ENCODE data around the gene CPPED1.
"Not testable (repeated sequence)": the region's sequence is repeated elsewhere in the genome, so short reads cannot be mapped to it uniquely, and the experiment has no call there.

The CPPED1 gene

DNA sequence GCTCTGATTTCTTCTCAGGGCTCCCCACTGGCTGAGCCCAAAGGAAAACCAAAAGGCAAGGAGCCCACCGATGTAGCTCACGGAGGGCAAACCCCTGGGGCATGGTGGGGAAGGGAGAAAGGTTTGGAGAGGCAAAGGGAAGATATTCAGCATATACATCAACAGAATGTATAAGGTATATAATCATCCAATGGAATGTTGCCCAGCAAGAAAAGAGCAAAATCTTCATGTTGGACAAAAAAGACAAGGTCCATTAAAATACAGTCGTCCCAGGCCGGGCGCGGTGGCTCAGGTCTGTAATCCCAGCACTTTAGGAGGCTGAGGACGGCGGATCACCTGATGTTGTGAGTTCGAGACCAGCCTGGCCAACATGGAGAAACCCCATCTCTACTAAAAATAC, 1.6 kb downstream of the CPPED1 start:
- no peak for DNase-seq (ENCODE audit: low read depth)

DNA sequence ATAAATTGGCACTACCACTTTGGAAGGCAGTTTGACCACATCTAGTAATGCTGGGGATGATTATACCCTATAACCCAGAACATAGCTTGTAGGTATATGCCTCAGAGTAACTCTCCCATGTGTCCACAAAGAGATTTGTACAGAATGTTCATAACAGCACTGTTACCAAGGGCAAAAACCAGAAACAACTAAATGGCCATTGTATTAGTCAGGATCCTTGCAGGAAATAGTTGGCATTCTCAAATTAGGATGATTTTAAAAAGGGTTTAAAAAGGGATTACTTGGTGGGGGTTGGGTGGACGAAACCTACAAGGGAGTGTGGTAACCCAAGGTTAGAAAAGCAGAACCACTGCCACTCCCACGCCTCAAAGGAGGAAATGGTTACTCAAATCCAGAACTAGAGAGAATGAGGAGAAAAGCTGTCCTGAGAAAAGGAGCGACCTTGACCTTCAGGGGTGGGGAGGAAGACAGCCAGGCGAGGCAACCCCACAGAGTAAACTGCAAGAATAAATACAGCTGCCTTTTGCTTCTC, 2.1 kb downstream of the CPPED1 start:
- DNase-seq (ENCODE audit: low read depth), result peak; percentile 99

DNA sequence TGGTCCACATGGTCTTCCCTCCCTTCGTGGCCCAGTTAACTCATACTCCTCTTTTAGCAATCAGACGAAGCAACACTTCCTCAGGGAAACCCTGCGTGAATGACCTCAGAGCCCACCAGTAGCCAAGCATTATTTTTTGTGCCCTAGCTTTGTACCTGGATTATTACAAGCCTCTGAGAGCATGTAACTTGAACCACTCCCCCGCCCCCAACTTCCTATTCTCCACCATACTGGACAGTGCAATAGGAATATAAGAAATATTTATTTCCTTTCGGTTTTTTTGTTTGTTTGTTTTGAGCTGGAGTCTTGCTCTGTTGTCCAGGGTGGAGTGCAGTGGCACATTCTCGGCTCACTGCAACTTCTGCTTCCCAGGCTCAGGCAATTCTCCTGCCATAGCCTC, 2.9 kb downstream of the CPPED1 start:
- DNase-seq (ENCODE audit: low read depth), result no peak

DNA sequence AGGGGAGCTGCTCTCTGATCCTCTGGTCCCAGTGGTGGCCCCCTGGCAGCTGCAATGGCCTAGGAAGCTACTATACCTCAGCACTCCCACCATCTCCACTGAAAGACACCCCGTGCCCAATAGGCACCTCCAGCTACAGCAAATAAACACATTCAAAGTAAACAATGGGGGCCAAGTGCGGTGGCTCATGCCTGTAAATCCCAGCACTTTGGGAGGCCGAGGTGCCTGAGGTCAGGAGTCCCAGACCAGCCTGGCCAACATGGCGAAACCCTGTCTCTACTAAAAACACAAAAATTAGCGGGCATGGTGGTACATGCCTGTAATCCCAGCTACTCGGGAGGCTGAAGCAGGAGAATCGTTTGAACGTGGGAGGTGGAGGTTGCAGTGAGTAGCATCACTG, 3.7 kb downstream of the CPPED1 start:
- not testable (repeated sequence) for DNase-seq (ENCODE audit: low read depth)

DNA sequence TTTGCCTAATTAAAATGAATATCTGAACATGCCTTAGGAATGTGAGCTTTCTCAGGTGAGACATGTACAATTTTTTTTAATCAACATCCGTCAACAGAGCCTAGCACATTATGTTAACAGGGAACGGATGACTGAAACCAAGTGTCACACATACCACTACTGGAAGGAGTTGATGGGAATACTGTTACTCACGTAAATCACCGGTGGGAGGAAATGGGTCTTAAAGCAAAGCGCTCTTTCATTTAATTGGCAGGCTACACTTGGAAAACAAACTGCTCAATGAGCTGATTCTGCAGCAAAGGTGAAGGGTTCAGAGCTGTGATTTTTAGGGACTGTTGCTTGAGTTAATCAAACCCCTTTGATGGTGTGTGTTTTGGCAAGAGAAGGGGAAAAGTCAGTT, 4.8 kb downstream of the CPPED1 start:
- peak; percentile 45 for DNase-seq (ENCODE audit: low read depth)

DNA sequence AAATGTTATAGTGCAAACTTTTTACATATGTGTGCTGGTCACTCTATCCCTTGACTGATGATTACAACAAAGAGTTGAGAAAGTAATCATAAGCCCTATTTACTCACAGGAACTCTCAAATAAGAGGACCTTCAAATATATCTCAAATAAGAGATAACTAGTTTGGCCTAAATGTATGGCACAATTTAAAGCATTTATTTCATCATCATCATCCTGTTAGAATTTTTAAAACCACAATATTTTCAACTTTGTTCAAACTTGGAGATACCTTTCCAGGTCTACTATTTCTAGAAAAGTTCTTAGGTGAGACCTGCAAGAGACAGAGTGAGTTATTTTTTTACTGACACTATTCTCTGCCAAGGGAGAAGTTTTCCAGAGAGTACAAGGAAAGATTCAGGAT, 5.5 kb downstream of the CPPED1 start:
- DNase-seq (ENCODE audit: low read depth), result no peak

DNA sequence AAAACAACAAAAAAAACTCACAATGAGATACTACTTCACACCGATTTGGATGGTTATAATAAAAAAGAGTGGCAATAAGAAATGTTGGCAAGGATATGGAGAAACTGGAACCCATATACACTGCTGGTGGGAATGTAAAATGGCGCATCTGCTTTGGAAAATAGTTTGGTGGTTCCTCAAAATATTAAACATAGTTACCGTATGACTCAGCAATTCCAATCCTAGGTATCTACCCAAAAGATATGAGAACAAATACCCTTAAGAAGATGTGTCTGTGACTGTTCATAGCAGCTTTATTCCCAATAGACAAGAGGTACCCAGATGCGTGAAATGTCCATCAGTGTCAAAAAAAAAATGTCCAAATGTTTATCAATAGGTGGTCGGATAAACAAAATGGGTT, 7.2 kb downstream of the CPPED1 start:
- no peak for DNase-seq (ENCODE audit: low read depth)

DNA sequence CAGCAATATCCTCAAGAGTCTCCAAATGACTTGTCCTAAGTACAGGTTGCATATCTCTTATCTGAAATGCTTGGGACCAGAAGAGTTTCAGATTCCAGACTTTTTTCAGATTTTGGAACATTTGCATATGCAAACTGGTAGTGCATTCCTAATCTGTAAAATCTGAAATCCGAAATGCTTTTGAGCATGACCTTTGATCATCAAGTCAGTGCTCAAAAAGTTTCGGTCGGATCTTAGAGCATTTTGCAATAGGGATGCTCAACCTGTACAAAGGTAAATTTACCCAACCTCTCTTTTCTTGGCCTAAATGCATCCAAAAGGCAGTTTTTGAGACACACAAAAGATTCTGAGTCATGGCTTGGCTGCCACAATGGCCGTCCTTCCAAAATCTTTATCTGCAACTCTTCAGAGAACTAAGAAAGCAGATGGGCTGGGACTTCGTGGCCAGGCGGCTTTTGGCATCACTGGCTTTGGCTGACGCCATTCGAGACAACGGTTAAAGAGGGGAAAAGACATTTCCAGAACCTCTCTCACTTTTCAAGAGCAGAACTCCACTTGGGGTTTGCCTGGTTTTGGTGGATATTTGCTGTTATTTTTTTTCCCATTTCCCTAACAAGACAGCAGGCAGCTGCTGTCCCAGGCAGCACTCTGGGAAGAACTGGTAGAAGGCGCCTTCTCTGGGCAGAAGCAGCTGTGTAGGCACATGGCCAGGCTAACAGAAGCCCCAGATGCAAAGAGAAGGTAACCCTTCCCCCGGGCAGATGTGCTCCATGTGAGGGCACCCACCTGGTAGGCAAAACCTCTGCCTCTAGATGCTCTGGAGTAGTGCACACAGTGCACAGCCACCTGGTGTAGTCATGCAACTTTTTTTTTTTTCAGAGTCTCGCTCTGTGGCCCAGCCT, 8.9 kb downstream of the CPPED1 start:
- no peak for DNase-seq (ENCODE audit: low read depth)

DNA sequence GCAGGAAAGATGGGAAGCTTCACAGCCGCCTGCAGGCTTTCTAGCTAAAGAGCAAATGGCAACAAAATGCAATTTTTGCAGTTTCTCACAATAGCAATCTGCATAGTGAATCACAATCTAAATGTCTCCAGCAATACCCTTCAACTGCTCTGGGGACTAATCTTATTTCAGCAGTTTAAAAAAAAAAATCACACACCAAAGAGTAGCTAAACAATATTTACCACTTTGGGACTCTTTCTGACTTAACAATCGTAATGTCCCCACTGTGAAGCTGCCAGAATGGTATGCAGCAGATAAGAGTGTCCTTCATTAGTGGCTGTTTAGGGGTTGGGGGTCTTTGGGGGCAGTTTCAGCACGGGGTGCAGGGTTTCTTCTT, 9.8 kb downstream of the CPPED1 start:
- DNase-seq (ENCODE audit: low read depth), result no peak

DNA sequence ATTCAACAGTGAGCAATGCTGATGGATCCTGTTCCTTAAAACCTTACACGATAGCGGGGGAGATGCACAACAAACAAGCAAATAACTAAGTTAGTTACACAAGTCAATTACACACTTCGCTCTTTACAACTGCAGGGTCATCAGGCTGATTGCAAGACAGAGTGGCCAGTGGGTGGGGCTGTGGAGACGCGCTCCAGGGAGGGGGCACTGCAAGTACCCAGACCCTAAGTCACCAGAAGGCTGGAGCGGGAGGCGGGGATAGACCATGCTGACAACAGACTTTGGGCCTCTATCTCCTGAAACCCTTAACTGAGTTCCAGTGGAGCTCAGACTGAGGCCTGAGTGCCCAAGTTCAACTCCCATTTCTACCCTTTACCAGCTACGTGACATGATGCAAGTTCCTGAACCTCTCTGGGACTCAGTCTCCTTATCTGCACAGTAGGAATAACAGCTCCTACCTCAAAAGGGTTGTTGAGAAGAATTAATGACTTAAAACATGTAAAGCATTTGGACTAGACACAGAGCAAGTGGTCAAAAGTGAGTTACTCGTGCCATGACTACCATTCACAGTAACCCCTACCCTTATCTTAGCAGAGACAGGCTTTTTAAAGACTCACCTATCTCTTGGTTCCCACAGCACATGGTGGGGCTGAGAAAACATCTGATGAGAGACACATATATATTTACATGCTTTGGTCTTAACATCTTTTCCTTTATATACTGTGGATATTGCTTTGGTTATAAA, 10.4 kb downstream of the CPPED1 start:
- no peak for DNase-seq (ENCODE audit: low read depth)

DNA sequence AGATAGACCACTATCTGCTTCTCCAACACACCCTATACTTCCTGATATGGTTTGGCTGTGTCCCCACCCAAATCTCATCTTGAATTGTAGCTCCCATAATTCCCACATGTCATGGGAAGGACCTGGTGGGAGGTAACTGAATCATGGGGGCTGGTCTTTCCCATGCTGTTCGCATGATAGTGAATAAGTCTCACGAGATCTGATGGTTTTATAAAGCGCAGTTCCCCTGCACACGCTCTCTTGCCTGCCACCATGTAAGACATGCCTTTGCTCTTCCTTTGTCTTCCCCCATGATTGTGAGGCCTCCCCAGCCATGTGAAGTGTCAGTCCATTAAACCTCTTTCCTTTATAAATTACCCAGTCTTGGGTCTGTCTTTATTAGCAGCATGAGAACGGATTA, 11.2 kb downstream of the CPPED1 start:
- DNase-seq (ENCODE audit: low read depth), result not testable (repeated sequence)

DNA sequence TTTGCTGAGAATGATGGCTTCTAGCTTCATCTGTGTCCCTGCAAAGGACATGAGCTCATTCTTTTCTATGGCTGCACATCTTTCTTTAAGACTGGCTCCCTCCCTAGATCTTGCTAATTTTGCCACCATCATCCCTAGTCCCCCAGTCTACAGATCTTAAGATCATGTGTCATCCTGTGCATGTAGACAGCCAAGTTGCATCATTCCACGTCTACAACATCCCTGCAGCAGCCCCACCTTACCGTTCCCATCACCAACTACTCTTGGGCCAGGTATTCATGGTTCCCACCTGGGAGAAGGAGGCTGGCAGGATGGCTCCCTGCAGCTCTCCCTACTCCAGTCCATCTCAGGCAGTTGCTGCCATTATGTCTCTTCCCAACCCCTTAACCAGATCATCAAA, 12.3 kb downstream of the CPPED1 start:
- DNase-seq (ENCODE audit: low read depth), result no peak

DNA sequence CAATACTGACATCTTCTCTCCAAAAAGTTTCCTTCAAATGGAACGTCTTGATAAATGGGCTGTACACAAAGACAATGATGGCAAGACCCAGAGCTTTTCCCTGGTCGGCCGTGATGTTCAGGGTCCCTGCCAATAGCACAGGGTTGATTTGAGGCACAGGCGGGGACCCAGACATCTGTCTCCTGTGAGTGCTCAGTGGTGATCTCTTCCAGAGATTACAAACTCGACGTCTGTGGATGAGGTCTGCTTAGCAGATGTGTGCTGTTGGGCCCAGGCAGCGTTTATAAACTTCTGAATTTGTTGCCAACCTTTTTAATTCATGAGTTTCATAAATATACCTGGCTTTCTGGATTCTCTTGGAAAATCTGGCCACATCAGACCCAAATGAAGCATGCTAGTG, 14.9 kb downstream of the CPPED1 start:
- no peak for DNase-seq (ENCODE audit: low read depth)

DNA sequence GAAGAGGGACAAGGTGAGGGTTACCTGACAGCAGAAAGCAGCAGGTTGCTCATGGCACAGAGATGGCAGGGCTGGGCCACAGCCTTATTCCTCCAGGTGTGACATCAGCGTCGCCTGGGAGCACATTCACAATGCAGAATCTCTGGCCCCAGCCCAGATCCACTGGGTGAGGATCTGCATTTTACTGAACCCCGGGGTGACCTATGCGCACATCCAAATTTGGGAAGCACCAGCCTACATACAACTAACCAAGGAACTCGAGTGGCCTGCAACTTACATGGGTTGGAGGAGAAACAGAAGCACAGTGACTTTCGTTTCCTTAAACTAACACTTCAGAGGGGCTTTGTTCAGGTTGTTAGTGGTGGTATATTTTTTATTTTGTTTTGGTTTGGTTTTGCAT, 17.6 kb downstream of the CPPED1 start:
- no peak for DNase-seq (ENCODE audit: low read depth)

DNA sequence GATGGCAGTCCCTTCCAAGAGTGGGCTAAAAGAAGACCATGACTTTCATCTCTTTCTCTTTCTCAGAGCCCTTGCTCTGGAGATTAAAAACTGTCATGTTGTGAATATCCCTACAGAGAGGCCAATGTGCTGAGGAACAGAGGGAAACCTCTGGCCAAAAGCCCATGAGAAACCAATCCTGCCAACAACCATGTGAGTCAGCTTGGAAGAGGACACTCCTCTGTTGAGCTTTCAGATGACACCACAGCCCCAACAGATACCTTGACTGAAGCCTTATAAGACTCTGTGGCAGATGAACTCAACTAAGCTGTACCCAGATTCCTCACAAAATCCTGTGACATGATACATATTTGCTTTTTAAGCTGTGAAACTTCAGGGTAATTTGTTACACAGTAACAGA, 19.6 kb downstream of the CPPED1 start:
- peak; percentile 76 for DNase-seq (ENCODE audit: low read depth)

DNA sequence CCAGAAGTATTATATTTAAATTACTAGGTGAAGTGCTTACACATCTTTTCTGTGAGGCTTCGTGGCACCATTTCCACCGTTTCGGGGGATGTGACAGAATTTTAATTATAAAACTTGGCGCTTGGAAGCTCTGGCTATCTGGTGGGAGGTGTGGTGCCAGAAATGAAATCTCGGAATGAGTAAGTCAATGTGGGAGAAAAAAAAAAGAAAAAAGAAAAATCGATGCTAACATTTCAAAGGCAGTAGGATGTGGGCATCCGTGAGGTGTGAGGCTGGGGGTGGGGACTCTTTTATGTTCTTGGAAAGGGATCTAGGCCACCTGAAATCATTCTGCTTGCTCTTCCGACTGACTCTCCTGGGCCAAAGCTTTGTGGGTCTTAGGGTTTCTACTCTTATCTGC, 21.9 kb downstream of the CPPED1 start:
- no peak for DNase-seq (ENCODE audit: low read depth)

DNA sequence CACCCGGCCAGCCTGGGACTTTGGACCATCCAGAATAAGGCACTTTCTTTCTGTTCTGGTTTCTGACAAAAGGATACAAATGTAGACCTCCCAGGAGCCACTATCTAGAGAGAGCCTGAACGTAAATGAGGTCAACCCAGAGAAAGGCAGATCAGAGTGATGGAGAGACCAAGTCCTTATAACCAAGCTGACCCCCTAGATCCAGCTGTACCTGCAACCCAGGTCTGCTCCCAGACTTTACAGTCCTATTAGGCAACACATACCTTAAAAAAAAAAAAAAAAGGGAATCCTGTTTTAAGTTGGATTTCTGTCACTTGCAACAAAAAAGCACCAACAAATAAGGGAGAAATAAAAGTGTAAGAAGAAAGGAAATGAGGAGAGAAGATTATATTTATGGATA, 23.2 kb downstream of the CPPED1 start:
- DNase-seq (ENCODE audit: low read depth), result no peak

DNA sequence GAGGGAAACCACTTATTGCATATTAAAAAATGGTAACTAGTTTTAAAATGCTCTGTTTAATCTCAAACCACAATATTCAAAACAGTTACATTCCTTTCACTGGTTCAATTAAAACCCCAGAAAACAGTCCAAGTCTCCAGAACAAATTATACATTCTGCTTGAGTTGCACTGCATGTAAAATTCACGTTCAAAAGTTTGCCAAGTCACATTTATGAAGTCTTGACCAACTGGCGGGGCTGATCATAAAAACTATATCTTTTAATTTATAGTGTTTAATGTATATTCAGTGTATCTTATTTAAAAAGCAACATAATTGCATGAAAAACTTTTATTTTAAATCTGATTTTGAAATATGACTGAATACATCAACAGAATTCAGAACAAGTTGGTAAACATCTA, 25.0 kb downstream of the CPPED1 start:
- no peak for DNase-seq (ENCODE audit: low read depth)

DNA sequence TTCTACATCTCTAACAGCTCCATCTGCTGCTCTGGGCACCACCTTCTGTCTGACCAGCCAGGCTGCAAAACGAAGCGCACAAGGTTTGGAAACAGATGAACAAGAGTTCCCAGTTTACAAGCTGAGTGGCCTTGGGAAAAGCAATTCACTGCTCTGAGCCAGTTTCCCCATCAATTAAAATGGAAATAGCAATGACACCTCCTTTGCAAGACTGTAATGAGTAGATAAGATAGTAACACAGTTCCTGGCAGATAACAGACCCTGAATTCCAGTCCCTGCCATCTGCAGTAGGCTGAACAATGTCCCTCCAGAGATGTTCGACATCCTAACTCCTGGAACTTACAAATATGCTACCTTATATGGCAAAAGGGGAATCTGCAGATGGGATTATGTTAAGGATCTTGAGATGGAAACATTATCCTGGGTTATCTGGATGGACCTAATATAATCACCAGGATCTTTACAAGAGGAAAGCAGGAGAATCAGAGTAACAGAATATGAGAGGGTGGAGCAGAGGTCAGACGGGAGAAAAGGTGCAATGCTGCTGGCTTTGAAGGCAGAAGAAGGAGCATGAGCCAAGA, 27.9 kb downstream of the CPPED1 start:
- DNase-seq (ENCODE audit: low read depth), result no peak

DNA sequence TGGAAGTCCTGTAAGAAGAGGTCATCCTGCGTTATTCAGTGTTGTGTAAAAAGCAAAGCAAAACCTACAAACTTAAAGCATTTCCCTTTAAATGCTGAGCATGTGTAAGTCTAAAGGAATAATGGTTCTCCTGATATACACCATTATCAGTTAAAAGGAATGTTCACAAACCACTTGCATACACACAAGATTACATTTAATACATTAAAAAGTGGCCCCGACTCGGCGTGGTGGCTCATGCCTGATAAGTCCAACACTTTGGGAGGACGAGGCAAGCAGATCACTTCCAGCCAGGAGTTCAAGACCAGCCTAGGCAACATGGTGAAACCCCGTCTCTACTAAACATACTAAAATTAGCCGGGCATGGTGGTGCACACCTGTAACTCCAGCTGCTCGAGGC, 30.5 kb downstream of the CPPED1 start:
- peak; percentile 72 for DNase-seq (ENCODE audit: low read depth)

DNA sequence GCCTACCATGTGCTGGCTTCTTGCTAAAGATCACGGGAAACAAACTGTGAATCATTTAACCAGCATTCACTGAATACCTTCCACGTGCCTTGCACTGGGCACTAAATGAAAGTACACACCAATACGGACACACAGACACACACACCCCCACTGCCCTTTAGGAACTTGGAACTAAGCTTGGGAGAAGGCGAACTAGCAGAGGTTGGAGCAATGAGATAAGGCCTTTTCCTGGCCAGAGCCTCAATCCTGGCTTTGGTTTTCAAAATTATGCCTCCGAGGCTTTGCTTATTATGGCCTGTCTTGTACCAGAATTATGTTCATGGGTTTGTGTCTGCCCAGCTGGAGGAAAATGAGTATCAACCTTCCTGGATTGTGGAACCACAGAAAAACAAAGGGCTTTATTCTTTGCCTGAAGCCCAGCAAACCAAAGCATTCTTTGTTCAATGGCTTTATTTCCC, 32.3 kb downstream of the CPPED1 start:
- peak; percentile 58 for DNase-seq (ENCODE audit: low read depth)

DNA sequence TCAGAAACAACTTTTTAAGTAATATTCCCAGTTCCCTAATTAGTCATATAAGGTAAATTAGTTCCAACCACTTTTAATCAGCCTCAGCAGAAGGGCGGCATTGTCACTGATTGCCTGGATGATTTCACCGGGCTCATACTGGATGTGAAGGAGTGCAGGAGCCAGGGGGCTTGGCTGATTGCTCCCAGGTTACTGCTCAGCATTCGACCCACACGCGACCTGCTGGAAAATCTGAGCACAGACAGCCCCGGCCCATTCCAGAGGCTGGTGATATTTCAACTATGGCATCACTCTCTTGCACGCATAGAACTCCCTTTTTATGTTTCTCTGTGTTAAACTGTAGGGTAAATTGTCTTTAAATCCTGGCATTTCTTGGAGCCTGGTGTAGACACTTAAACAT, 34.2 kb downstream of the CPPED1 start:
- no peak for DNase-seq (ENCODE audit: low read depth)

DNA sequence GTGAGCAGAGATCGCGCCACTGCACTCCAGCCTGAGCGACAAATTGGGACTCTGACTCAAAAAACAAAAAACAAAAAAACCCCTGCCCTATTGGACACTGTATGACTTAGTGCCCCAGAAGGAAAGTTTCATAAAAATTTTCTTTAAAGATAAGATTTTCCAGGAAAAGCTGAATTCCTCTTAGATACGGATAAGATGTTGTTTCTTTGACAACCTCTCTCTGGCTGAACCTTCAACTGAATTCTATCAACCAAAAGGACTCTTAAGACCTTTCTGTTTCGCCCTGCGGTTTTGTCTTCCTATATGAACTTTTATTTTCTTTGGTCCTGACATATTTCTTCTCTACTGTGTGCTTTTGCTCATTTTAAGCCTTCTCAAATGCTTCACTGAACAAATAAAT, 35.8 kb downstream of the CPPED1 start:
- peak; percentile 75 for DNase-seq (ENCODE audit: low read depth)

All from amniotic epithelial cell (primary cell).